SW480 (cell line): ENCODE data around the gene CCDC148.
"Not testable (repeated sequence)": the region's sequence is repeated elsewhere in the genome, so short reads cannot be mapped to it uniquely, and the experiment has no call there.

ENCODE experiments used
- DNase-seq: peaks from one replicate; pipeline ENCODE4 v3.0.0-alpha.2; 2016; ENCODE audit warnings: low spot score

Gene CCDC148

DNA sequence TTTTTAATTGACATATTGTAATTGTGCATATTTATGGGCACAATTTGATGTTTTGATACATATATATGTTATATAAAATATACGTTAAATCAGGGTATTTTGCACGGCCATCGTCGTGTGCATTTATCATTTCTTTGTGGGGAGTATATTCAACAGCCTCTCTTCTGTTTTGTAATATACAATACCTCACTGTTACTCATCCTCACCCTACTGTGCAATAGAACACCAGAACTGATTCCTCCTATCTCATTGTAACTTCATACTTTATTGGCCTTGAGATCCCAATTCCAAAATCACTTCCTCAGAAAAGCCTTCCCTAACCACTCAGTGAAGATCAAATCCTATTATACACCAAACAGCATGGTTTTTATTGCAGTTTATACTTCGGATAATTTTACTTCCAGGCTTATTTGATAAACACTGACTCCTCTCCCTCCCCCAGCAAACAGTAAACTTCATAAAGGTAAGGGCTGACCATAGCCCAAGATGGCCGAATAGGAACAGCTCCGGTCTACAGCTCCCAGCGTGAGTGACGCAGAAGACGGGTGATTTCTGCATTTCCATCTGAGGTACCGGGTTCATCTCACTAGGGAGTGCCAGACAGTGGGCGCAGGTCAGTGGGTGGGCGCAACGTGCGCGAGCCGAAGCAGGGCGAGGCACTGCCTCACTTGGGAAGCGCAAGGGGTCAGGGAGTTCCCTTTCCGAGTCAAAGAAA, 105.6 kb downstream of the CCDC148 start:
- not testable (repeated sequence) for DNase-seq

- no peak for DNase-seq
Observed at GRCh38 chr2:158346032-158346431, 110.5 kb downstream of the CCDC148 start.

GRCh38 chr2:158339513-158339912, 117.0 kb downstream of the CCDC148 start:
- DNase-seq = no peak

- DNase-seq = no peak
Observed at GRCh38 chr2:158337018-158337417, 119.5 kb downstream of the CCDC148 start.

DNA sequence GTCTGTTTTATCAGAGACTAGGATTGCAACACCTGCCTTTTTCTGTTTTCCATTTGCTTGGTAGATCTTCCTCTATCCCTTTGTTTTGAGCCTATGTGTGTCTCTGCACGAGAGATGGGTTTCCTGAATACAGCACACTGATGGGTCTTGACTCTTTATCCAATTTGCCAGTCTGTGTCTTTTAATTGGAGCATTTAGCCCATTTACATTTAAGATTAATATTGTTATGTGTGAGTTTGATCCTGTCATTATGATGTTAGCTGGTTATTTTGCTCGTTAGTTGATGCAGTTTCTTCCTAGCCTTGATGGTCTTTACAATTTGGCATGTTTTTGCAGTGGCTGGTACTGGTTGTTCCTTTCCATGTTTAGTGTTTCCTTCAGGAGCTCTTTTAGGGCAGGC, 124.8 kb downstream of the CCDC148 start:
- DNase-seq = not testable (repeated sequence)

DNA sequence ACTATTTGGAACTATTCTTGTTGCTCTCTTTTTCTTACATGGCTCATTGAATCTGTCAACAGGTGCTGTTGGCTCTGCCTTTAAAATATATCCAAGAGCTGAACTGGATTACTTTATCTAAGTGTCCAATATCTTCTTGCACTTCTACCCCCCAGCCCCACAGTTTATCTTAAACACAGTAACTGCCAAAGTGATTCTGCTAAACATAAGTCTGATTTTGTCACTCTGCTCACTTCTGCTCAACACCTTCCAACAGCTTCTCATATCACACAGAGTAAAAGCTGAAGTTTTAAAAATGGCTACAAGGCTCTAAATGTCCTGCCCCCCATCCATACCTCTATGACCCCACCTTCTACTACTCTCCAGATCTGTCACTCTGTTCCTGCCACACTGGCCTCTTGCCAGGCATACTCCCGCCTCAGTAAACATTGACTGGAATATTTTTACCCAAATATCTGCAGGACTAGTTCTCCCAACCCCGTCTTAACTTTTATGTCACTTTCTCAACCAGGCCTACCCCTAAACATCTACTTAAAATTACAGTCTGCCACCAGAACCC, 130.7 kb downstream of the CCDC148 start:
- DNase-seq = no peak

GRCh38 chr2:158325031-158325781, 131.3 kb downstream of the CCDC148 start:
- peak; percentile 18 for DNase-seq

DNA sequence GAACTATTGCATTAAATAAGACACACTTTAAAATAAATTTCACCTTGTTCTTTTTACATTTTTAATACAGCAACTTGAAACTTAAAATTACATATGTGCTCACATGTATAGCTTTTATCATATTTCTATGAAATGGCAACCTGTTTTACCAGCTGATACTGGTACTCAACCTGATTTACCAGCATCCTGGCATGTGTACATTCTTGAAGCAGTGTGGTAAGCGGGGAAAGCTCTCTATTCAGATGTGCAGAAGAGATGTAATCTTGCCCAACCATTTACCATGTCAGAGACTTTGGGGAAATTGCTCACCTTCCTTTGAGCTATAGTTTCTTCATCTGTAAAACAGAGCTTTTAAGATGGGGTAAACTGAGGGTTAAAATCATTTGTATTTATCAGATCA, 133.2 kb downstream of the CCDC148 start:
- DNase-seq = no peak

- DNase-seq = no peak
Observed at GRCh38 chr2:158321264-158321663, 135.3 kb downstream of the CCDC148 start.

DNA sequence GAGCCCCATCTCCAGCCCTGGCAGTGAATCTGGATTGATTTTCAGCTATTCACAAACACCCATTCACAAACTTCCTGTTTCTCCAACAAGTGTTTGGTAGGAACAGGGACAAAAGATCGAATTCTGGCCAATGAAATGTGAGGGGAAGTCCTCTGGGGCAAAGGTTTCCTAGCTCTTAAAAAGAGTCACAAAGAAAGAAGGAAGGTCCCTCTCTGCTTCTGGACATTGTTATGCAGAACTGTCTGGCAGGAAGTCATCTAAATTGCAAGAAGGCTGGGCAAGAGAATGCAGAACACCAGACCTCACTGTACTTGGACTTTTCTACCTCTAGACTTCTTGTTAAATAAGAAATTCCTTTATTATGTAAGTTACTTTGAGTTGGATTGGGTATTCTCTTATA, 137.3 kb downstream of the CCDC148 start:
- no peak for DNase-seq

DNA sequence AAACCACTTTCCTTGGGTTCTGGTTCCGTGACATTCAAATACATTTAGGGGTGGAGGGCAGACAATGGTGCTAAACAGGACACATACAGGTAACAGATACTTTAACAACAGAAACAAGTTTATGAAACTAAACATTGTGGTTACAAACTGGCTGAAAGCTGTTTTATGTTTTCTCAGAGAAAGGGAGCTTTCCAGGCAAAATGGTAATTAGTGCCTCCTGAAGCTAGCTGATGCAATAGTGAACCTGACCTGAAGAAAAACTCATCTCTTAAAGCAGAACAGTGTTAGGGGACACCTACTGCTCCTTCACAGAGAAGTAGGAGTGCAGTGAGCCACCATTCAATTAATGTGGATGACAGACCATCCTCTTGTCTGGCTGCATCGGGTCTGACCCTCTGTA, 138.9 kb downstream of the CCDC148 start:
- no peak for DNase-seq

DNA sequence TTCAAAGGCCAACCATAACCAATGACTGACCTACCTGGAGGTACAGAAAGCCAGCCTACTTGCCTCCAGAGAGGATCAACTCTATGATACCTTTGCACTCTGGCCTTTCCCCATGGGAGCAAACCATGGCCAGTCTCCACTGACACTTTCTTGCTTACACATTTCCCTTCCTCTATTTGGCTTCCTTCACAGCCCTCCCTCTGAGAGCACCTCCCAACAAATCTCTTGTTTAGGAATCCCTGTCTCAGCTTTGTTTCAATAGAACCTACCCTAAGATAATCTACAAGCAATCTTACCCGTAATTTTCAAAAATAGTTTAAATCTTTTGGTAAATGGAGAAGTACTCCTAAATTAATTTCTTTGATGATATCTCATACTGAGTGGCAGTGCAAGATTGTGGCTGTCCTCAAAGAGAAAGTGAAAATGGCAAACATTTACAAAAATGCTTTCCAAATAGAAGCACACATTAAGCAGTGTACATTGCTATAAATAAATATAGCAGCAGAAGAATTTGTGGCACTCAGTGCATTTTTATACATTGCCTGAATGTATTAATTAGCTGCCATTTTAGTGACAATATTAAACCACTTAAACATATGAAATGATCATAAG, 140.6 kb downstream of the CCDC148 start:
- DNase-seq = no peak

- no peak for DNase-seq
Observed at GRCh38 chr2:158315000-158315399, 141.6 kb downstream of the CCDC148 start.

- no peak for DNase-seq
Observed at GRCh38 chr2:158313734-158314133, 142.8 kb downstream of the CCDC148 start.

DNA sequence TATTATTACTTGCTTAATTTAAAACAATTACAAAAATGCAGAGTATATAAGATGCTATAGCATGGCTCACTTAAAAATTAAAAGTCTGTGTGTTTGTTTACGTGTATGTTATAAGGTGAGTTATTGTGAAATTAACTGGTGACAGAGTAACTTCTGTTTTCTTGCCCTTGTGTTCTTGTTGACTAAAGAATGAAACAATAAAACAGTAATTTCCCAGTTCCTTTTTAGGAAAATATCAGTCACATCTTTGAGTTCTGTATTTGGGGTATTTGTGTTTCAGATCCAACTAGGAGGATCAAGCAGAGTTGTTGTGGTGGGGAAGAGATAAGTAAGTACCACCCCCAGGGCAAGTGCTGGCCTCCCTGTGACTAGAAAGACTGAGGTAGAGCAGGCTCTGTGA, 143.6 kb downstream of the CCDC148 start:
- DNase-seq = no peak

DNA sequence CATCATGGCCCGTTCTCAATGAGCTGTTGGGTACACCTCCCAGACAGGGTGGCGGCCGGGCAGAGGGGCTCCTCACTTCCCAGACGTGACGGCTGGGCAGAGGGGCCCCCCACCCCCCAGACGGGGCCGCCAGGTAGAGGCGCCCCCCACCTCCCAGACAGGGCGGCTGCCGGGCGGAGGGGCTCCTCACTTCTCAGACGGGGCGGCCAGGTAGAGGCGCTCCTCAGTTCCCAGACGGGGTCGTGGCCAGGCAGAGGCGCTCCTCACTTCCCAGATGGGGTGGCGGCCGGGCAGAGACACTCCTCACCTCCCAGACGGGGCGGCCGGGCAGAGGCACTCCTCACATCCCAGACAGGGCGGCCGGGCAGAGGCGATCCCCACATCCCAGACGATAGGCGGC, 146.1 kb downstream of the CCDC148 start:
- DNase-seq = not testable (repeated sequence)

GRCh38 chr2:158305501-158305900, 151.1 kb downstream of the CCDC148 start:
- no peak for DNase-seq

GRCh38 chr2:158300394-158300793, 156.2 kb downstream of the CCDC148 start:
- no peak for DNase-seq

GRCh38 chr2:158297606-158298005, 158.9 kb downstream of the CCDC148 start:
- DNase-seq = peak; percentile 33

DNA sequence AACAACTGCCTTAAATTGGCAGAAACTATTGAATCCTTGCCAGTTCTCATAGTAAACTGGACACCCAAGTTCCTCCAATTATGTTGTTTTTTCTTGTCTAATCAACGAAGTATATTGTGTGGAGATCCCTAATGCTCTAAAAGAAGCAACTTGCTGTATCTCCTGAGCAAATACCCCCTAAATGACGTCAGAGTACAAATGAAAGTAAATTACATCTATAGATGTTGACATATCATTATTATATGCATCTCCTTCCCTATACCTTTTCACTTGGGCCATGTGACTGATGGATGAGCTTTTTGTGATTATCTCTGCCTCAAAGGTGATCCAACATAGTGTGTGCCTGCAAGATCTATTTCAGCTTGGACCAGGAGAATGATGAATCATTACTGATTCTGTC, 159.4 kb downstream of the CCDC148 start:
- DNase-seq = no peak

- no peak for DNase-seq
Observed at GRCh38 chr2:158293722-158294121, 162.8 kb downstream of the CCDC148 start.

- no peak for DNase-seq
Observed at GRCh38 chr2:158291544-158292180, 164.9 kb downstream of the CCDC148 start.
